Measurements from ENCODE around the gene ADGRF5.
"Not testable (repeated sequence)": the region's sequence is repeated elsewhere in the genome, so short reads cannot be mapped to it uniquely, and the experiment has no call there.

DNA sequence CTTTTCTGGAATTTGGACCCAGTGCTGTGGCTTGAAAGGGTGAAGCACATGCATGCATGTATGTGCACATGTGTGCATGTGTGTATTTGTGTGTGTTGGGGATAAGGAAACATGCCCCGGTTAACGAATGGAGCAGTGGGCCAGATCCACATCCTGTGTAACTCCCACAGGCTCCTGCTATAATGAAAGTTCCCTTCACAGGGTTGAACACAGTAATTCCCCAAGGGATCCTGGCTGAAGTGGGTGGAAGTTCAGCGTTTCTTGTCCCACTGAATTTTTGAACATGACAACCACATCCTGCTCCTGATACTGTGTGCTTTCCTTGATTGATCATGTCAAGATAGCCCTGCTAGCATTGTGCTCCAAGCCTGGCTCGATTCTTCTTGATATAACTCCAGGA lies 70.2 kb downstream of the ADGRF5 start:
- TF ChIP-seq, protein P1, sequence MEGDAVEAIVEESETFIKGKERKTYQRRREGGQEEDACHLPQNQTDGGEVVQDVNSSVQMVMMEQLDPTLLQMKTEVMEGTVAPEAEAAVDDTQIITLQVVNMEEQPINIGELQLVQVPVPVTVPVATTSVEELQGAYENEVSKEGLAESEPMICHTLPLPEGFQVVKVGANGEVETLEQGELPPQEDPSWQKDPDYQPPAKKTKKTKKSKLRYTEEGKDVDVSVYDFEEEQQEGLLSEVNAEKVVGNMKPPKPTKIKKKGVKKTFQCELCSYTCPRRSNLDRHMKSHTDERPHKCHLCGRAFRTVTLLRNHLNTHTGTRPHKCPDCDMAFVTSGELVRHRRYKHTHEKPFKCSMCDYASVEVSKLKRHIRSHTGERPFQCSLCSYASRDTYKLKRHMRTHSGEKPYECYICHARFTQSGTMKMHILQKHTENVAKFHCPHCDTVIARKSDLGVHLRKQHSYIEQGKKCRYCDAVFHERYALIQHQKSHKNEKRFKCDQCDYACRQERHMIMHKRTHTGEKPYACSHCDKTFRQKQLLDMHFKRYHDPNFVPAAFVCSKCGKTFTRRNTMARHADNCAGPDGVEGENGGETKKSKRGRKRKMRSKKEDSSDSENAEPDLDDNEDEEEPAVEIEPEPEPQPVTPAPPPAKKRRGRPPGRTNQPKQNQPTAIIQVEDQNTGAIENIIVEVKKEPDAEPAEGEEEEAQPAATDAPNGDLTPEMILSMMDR (IDR thresholded peaks at IDR 0.05): not testable (repeated sequence)
- TF ChIP-seq POLR2AphosphoS5 (IDR thresholded peaks at IDR 0.05); EP300 (IDR thresholded peaks at IDR 0.05); POLR2A (IDR thresholded peaks at IDR 0.05; ENCODE audit: low read depth): not testable (repeated sequence)
